B cell (primary cell): ENCODE results near the gene FIG4. TPM values are rescaled to one million over a fixed set of nuclear protein-coding genes. Genes with fewer than 3 reads are reported as not detected.

Experiments used
- ATAC-seq: fragments of 200-7000 bp; cut with Tn5 transposase; one replicate; pipeline ENCODE4 v1.10.0; 2021; ENCODE audit warnings: low read depth, mild to moderate bottlenecking, moderate number of reproducible peaks, moderate library complexity
- CTCF ChIA-PET: fragments of 350-600 bp; sonication (Branson Sonifier 250); formaldehyde crosslinking; loops from one replicate; lab custom pipeline; 2021; ENCODE audit warnings: antibody characterized with exemption, inconsistent platforms; lab: Charles Lee
- POLR2A ChIA-PET: fragments of 350-600 bp; sonication (Branson Sonifier 250); formaldehyde crosslinking; loops from one replicate; lab custom pipeline; 2021; ENCODE audit warnings: antibody characterized with exemption; lab: Charles Lee
- DNase-seq: peaks from one replicate; pipeline ENCODE4 v3.0.0; 2013
- H2AFZ ChIP-seq: 2 replicates; pipeline ENCODE4 v1.6.1; 2012; ENCODE audit warnings: mild to moderate bottlenecking, low read depth, low read length; ENCODE audit not compliant: insufficient read depth, poor library complexity, severe bottlenecking
- H3K27ac ChIP-seq, 2 donors: 1 replicate in 1 of 2; 2 replicates in 1 of 2; pipeline ENCODE4 v1.5.1; 2012 to 2013; ENCODE audit warnings: low read length in 2 of 2, mild to moderate bottlenecking in 2 of 2, moderate library complexity in 1 of 2
- H3K27me3 ChIP-seq, 4 experiments: fragments of 200-600 bp in 1 of 4; sonication (generic) in 1 of 4; replicated peaks in 1 of 4; 1 replicate in 2 of 4; 2 replicates in 2 of 4; pipeline versions ENCODE4 v1.6.1 to v1.7.0; 2013 to 2016; ENCODE audit warnings: low read length in 3 of 4, mild to moderate bottlenecking in 2 of 4, mixed read lengths in 1 of 4, moderate library complexity in 1 of 4; ENCODE audit not compliant: insufficient read depth in 4 of 4, control insufficient read depth in 3 of 4; ENCODE audit errors: control extremely low read depth in 1 of 4
- H3K36me3 ChIP-seq, 2 experiments: replicated peaks in 1 of 2; 1 replicate in 1 of 2; 2 replicates in 1 of 2; pipeline versions ENCODE4 v1.6.1 to v1.7.1; 2013; ENCODE audit warnings: low read length in 1 of 2; ENCODE audit not compliant: insufficient read depth in 2 of 2, control insufficient read depth in 1 of 2; ENCODE audit errors: control extremely low read depth in 1 of 2, extremely low read depth in 1 of 2
- H3K4me1 ChIP-seq, 2 donors: fragments of 200-600 bp in 1 of 2; sonication (generic) in 1 of 2; 1 replicate in 1 of 2; 2 replicates in 1 of 2; pipeline versions ENCODE4 v1.5.1 to v1.6.1; 2013 to 2017; ENCODE audit warnings: low read length in 2 of 2; ENCODE audit not compliant: control insufficient read depth in 2 of 2, insufficient read depth in 2 of 2
- H3K4me2 ChIP-seq: replicated peaks from 2 replicates; pipeline ENCODE3; 2012; ENCODE audit warnings: mild to moderate bottlenecking, low read depth, low read length; ENCODE audit not compliant: poor library complexity, severe bottlenecking
- H3K4me3 ChIP-seq, 5 experiments: fragments of 200-600 bp in 1 of 5; sonication (generic) in 1 of 5; 1 replicate in 3 of 5; 2 replicates in 2 of 5; pipeline versions ENCODE4 v1.5.1 to v1.7.0; 2011 to 2016; ENCODE audit warnings: low read length in 4 of 5, mild to moderate bottlenecking in 4 of 5, low read depth in 2 of 5, control low read depth in 1 of 5, moderate library complexity in 1 of 5; ENCODE audit not compliant: insufficient read depth in 1 of 5; ENCODE audit errors: control extremely low read depth in 1 of 5, extremely low read depth in 1 of 5
- H3K79me2 ChIP-seq: fragments of 200-600 bp; sonication (generic); one replicate; pipeline ENCODE4 v1.6.0; 2016; ENCODE audit warnings: low read length; ENCODE audit not compliant: control insufficient read depth, insufficient read depth
- H3K9ac ChIP-seq: fragments of 200-600 bp; sonication (generic); 2 replicates; pipeline ENCODE4 v1.6.1; 2017; ENCODE audit warnings: mild to moderate bottlenecking, low read length, moderate library complexity
- H3K9me3 ChIP-seq, 3 donors: one replicate each; pipeline versions ENCODE4 v1.6.1 to v1.7.1; 2013; ENCODE audit warnings: low read length in 2 of 3; ENCODE audit not compliant: control insufficient read depth in 2 of 3, insufficient read depth in 1 of 3; ENCODE audit errors: control extremely low read depth in 1 of 3
- H4K20me1 ChIP-seq: 2 replicates; pipeline ENCODE4 v1.6.0; 2012; ENCODE audit warnings: mild to moderate bottlenecking, low read length; ENCODE audit not compliant: insufficient read depth, control insufficient read depth, poor library complexity, severe bottlenecking
- H3K27ac Mint-ChIP-seq: one replicate; pipeline ENCODE4 v1.8.0; 2021; ENCODE audit warnings: mixed read lengths
- H3K27me3 Mint-ChIP-seq: one replicate; pipeline ENCODE4 v1.8.0; 2021; ENCODE audit warnings: mixed read lengths
- H3K4me1 Mint-ChIP-seq: one replicate; pipeline ENCODE4 v1.8.0; 2021; ENCODE audit warnings: mixed read lengths
- H3K4me3 Mint-ChIP-seq: one replicate; pipeline ENCODE4 v1.8.0; 2021; ENCODE audit warnings: mixed read lengths
- H3K9me3 Mint-ChIP-seq: one replicate; pipeline ENCODE4 v1.8.0; 2022; ENCODE audit warnings: mixed read lengths; ENCODE audit not compliant: insufficient read depth
- EZH2 ChIP-seq: IDR thresholded peaks from 2 replicates; pipeline ENCODE4 v1.6.1; 2012; ENCODE audit warnings: borderline replicate concordance, low read depth, mild to moderate bottlenecking, moderate library complexity, low read length; ENCODE audit not compliant: insufficient read depth, poor library complexity, severe bottlenecking
- WGBS: methylation state at CpG from one replicate; pipeline ENCODE4 v1.1.5; 2013; ENCODE audit warnings: missing lambda C conversion rate; ENCODE audit not compliant: insufficient coverage; 5-methylcytosine and 5-hydroxymethylcytosine counted together
- intact Hi-C: fragments of 100-400 bp; cut with micrococcal nuclease; formaldehyde crosslinking; loops from one replicate; pipeline ENCODE4 v1.10.0; 2022
- polyA plus RNA-seq: library from polyadenylated mRNA; depleted of rRNA; stranded (reverse); fragments of >200 nt; gene quantifications from 2 replicates; pipeline ENCODE4 v1.2.3, GENCODE V29; 2012
- total RNA-seq, 2 donors: library from RNA; stranded (reverse); fragments of 120-200 nt in 1 of 2; gene quantifications; 1 replicate in 1 of 2; 2 replicates in 1 of 2; pipeline versions ENCODE4 v1.2.3 to v1.2.4, GENCODE V29; 2013 to 2022
- TF ChIP-seq, protein P1 (sequence below): fragments of 200-600 bp; IDR thresholded peaks from one replicate; pipeline ENCODE4 v1.8.0; 2022; ENCODE audit warnings: antibody characterized with exemption, mild to moderate bottlenecking

Gene FIG4
- total and polyA plus RNA-seq, 2 donors (not counting 1 experiment from before 2014, with no cell fraction given): 28.2 to 31.5 TPM

DNA sequence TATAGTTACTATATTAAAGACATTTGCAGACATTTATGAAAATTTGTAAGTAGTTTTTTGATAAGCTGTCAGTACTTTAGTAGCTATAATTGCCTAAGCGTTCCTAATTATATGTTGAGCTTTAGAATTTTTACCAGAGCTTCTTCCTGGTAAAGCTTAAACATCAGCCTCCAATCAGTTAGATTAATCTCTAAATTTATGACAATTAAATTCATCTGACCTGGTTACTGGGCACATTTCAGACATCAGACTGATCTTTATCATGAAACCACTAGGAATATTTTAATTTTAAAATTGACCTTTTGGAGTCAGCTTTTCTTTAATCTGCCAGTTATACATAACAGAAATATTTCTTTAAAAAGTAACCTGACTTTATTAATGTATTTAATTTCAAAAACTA is 23.5 kb downstream of the FIG4 start:
- no CpG with 5 or more reads among the region's 1 CpG for WGBS

DNA sequence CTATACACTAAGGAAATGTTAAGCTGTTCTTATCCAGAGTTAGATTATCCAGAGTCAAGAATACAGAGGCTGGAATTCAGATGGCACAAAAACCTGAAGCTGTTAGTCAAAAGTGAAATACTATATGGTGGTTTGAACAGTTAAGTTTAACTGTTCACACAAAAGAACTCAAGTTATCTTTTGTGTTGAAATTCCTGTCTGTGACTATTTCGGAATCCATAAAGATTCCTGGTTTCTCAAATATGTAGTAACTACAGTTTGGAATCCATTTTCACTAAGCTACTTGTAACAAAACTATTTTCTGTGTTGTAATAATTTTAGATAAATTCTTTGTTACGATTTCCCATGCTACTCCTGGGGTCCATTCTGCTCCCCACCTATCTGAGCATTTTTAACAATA is 24.5 kb downstream of the FIG4 start:
- Histone ChIP-seq H3K4me3 (no peak overlapping the region), H4K20me1 (peaks cover 39% of the 10 kb centered on the region), H3K9me3 (peaks cover 0 to 3% (median 0%) of the 10 kb centered on the region in 3 donors), H2AFZ (no peak overlapping the region), H3K27ac (no peak overlapping the region), H3K4me2 (no peak overlapping the region), H3K9ac (no peak overlapping the region), H3K36me3 (peaks cover 7 to 43% of the 10 kb centered on the region in 2 experiments), H3K4me1 (peaks cover 9 to 11% of the 10 kb centered on the region in 2 donors), H3K27me3 (no peaks in the 10 kb centered on the region), H3K79me2 (peaks cover 45% of the 10 kb centered on the region)
- Mint-ChIP-seq H3K27ac (no peak overlapping the region), H3K9me3 (no peaks in the 10 kb centered on the region), H3K4me3 (no peak overlapping the region), H3K4me1 (peaks cover 29% of the 10 kb centered on the region), H3K27me3 (no peaks in the 10 kb centered on the region)
- DNase-seq: no peak
- no peak for ATAC-seq
- no CpG with 5 or more reads among the region's 2 CpGs for WGBS
- intact Hi-C loops: no loop called here
- CTCF ChIA-PET: interaction anchor here (1.9 to 5.2 kb wide), 2 partner anchors 10 to 324 kb away, joined by 10 to 22 read pairs; no protein-coding TSS in a partner anchor
- POLR2A ChIA-PET: no interaction called here
- TF ChIP-seq, protein P1, sequence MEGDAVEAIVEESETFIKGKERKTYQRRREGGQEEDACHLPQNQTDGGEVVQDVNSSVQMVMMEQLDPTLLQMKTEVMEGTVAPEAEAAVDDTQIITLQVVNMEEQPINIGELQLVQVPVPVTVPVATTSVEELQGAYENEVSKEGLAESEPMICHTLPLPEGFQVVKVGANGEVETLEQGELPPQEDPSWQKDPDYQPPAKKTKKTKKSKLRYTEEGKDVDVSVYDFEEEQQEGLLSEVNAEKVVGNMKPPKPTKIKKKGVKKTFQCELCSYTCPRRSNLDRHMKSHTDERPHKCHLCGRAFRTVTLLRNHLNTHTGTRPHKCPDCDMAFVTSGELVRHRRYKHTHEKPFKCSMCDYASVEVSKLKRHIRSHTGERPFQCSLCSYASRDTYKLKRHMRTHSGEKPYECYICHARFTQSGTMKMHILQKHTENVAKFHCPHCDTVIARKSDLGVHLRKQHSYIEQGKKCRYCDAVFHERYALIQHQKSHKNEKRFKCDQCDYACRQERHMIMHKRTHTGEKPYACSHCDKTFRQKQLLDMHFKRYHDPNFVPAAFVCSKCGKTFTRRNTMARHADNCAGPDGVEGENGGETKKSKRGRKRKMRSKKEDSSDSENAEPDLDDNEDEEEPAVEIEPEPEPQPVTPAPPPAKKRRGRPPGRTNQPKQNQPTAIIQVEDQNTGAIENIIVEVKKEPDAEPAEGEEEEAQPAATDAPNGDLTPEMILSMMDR: no peak
- no peak for TF ChIP-seq EZH2

More for the DNA sequence above, 23.5 kb downstream of the FIG4 start:
- Histone ChIP-seq H3K9ac (no peak overlapping the region), H3K36me3 (peaks cover 4 to 36% of the 10 kb centered on the region in 2 experiments), H3K9me3 (peaks cover 0 to 3% (median 0%) of the 10 kb centered on the region in 3 donors), H3K4me1 (peaks cover 9 to 11% of the 10 kb centered on the region in 2 donors), H3K4me3 (no peak overlapping the region), H3K79me2 (peaks cover 53% of the 10 kb centered on the region), H4K20me1 (peaks cover 47% of the 10 kb centered on the region), H3K27me3 (no peaks in the 10 kb centered on the region), H3K27ac (no peak overlapping the region), H2AFZ (no peak overlapping the region), H3K4me2 (no peak overlapping the region)
- Mint-ChIP-seq H3K27ac (no peak overlapping the region), H3K27me3 (no peaks in the 10 kb centered on the region), H3K4me1 (peaks cover 39% of the 10 kb centered on the region), H3K4me3 (no peak overlapping the region), H3K9me3 (peaks cover 5% of the 10 kb centered on the region)
- ATAC-seq (no peak), DNase-seq (no peak)
- ChIA-PET CTCF (interaction anchor here (1.1 to 5.2 kb wide), 3 partner anchors 9 to 325 kb away, joined by 3 to 22 read pairs (median 10); no protein-coding TSS in a partner anchor), POLR2A (no interaction called here)
- TF ChIP-seq, protein P1: no peak
- TF ChIP-seq EZH2: no peak
- intact Hi-C loops: no loop called here
